Activated CD4-positive, alpha-beta T cell treated with anti-CD3 and anti-CD28 coated beads, Interleukin-2, amount 50 U/mL, for 16 hours (primary cell): ENCODE results near the gene ETNPPL.

Experiments
- DNase-seq: peaks from one replicate; pipeline ENCODE4 v3.0.0-alpha.2; 2020

ETNPPL gene

GRCh38 chr4:108694423-108694822 is 68.4 kb downstream of the ETNPPL start:
- DNase-seq, result no peak

GRCh38 chr4:108693819-108694218 is 69.0 kb downstream of the ETNPPL start:
- DNase-seq, result no peak

DNA sequence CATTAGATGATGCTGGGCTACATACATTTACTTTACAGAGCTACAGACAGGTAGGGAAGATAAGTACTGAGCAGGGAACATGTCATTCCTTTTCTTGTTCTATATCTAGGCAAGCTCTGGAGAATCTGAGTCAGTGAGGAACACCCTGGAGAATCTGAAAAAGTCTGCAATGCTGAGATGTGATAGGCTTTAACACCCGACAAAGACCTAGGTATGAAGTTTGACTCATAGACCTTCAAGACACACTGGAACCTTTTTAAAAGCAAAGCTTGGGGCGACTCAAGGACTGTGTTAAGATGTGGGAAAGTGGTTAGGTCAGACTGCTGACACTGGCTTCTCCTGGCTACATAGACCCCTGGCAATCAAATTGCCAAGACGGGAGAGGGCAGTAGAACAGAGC is 69.6 kb downstream of the ETNPPL start:
- DNase-seq, result no peak
